Uterus (tissue), 4 donors: ENCODE data around the gene PIK3R3. TPM values are rescaled to one million over a fixed set of nuclear protein-coding genes. Genes with fewer than 3 reads are reported as not detected.

Experiments used
- DNase-seq, 2 donors: peaks; one replicate each; pipeline ENCODE4 v3.0.0-alpha.2; 2019 to 2020
- H3K27ac ChIP-seq, 2 donors: fragments of 200-600 bp; sonication (generic); 1 replicate in 1 of 2; 2 replicates in 1 of 2; pipeline ENCODE4 v1.5.1; 2016 to 2018
- H3K27me3 ChIP-seq, 2 donors: fragments of 200-600 bp; sonication (generic); one replicate each; pipeline ENCODE4 v1.5.1; 2018 to 2019; ENCODE audit warnings: control low read depth in 1 of 2
- H3K36me3 ChIP-seq, 2 donors: fragments of 200-600 bp; sonication (generic); one replicate each; pipeline ENCODE4 v1.5.1; 2019; ENCODE audit warnings: control low read depth in 1 of 2
- H3K4me1 ChIP-seq, 2 donors: fragments of 200-600 bp; sonication (generic); one replicate each; pipeline ENCODE4 v1.5.1; 2018 to 2019; ENCODE audit warnings: control low read depth in 1 of 2
- H3K4me3 ChIP-seq, 2 donors: fragments of 200-600 bp; sonication (generic); 1 replicate in 1 of 2; 2 replicates in 1 of 2; pipeline ENCODE4 v1.5.1; 2018 to 2019; ENCODE audit warnings: mild to moderate bottlenecking in 1 of 2
- H3K9me3 ChIP-seq, 2 donors: fragments of 200-600 bp; sonication (generic); one replicate each; pipeline ENCODE4 v1.5.1; 2019; ENCODE audit warnings: control low read depth in 1 of 2
- POLR2A ChIP-seq, 2 donors: fragments of 450-650 bp; IDR thresholded peaks; one replicate each; pipeline ENCODE4 v1.6.1; 2016; ENCODE audit warnings: antibody characterized with exemption in 2 of 2, mild to moderate bottlenecking in 1 of 2, moderate library complexity in 1 of 2
- intact Hi-C: fragments of 100-400 bp; cut with DNase I; formaldehyde crosslinking; loops from one replicate; pipeline ENCODE4 v1.15.1; 2023; ENCODE audit warnings: low total_unique reads
- total RNA-seq, 4 donors: library from RNA; depleted of rRNA in 3 of 4; stranded (reverse); fragments of >200 nt in 3 of 4; gene quantifications; one replicate each; pipeline versions ENCODE4 v1.1.0 to v1.2.4, GENCODE V29; 2014 to 2023
- TF ChIP-seq, protein P1 (sequence below), 4 experiments: fragments of 200-600 bp in 2 of 4; fragments of 450-650 bp in 2 of 4; sonication (generic) in 2 of 4; IDR thresholded peaks; one replicate each; pipeline ENCODE4 v1.5.1; 2016 to 2019; ENCODE audit warnings: antibody characterized with exemption in 4 of 4, mild to moderate bottlenecking in 2 of 4, moderate library complexity in 1 of 4
- donor health status: DM: yes; HTN: yes; CAD: no.

PIK3R3 gene
- total RNA-seq, 4 donors from 2014 or later: 23.5 to 83.7 (median 38.3) TPM

DNA sequence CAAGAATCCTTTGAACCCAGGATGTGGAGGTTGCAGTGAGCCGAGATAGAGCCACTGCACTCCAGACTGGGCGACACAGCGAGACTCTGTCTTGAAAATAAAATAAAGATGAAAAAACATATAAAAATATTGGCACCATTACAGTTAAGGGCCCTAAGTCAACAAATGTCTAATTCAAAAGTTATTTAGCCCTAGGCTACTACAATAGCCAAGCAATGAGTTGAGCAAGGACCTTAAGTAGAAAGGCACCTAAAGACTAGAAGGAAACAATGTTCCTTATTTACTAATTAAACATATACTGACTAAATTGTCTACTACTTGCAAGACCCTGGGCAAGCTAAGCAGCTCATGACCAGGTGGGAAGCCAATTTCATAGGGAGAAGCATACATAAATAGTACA lies 4.1 kb downstream of the PIK3R3 start:
- H3K4me1 ChIP-seq: no peaks in the 10 kb centered on the region
- DNase-seq: no peak
- no peak for TF ChIP-seq POLR2A (IDR thresholded peaks at IDR 0.05)
- TF ChIP-seq, protein P1, sequence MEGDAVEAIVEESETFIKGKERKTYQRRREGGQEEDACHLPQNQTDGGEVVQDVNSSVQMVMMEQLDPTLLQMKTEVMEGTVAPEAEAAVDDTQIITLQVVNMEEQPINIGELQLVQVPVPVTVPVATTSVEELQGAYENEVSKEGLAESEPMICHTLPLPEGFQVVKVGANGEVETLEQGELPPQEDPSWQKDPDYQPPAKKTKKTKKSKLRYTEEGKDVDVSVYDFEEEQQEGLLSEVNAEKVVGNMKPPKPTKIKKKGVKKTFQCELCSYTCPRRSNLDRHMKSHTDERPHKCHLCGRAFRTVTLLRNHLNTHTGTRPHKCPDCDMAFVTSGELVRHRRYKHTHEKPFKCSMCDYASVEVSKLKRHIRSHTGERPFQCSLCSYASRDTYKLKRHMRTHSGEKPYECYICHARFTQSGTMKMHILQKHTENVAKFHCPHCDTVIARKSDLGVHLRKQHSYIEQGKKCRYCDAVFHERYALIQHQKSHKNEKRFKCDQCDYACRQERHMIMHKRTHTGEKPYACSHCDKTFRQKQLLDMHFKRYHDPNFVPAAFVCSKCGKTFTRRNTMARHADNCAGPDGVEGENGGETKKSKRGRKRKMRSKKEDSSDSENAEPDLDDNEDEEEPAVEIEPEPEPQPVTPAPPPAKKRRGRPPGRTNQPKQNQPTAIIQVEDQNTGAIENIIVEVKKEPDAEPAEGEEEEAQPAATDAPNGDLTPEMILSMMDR (IDR thresholded peaks at IDR 0.05): no peak
- H3K9me3 ChIP-seq: no peaks in the 10 kb centered on the region
- intact Hi-C loops: no loop called here
- no peaks in the 10 kb centered on the region for H3K27me3 ChIP-seq
- H3K27ac ChIP-seq: no peak overlapping the region
- H3K36me3 ChIP-seq: no peaks in the 10 kb centered on the region
- H3K4me3 ChIP-seq: no peak overlapping the region

DNA sequence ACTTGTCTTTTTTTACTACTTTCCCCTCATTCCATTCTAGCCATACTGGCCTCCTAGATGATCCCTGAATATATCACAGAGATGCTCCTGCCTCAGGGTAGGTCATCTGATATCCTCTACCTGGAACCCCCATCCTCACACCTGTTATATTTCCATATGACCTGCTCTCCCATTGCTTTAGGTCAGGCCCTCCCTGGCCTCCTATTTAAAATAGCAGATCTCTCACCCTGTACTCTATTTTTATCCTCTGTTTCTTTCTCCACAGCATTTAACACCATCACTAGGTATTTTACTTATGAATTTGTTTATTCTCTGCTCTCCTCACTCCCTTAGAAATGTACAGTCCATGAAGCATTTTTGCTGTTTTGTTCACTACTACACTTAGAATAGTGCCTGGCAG lies 13.6 kb downstream of the PIK3R3 start:
- no peak overlapping the region for H3K4me3 ChIP-seq
- no peaks in the 10 kb centered on the region for H3K27me3 ChIP-seq
- no peak for DNase-seq

DNA sequence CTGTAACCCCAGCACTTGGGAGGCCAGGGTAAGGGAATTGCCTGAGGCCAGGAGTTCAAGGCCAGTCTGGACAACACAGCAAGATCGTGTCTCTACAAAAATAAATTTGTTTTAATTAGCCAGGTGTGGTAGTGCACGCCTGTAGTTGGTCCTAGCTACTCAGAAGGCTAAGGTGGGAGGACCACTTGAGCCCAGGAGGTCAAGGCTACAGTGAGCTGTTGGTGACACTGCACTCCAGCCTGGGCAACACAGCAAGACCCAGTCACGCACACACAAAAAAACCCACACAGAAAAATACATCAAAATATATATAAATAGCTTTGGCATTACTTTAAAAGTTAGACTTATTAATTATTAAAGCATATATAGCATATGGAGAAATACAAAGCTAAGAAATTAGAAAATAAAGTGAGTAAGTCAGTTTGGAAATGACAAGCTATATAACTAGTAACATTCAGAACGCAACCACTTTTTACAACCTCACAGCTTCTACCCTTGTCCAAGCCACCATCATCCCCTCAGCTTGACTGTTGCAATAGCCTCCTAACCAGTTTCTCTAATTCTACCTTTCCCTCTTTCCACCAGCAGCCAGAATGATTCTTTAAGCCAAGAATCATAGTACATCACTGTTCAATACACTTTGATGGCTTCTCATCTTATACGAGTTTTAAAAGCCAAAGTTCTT lies 14.5 kb downstream of the PIK3R3 start:
- H3K4me3 ChIP-seq: no peak overlapping the region
- intact Hi-C loops: no loop called here
- H3K36me3 ChIP-seq: no peaks in the 10 kb centered on the region
- no peak overlapping the region for H3K27ac ChIP-seq
- DNase-seq: no peak
- no peaks in the 10 kb centered on the region for H3K27me3 ChIP-seq
- no peaks in the 10 kb centered on the region for H3K9me3 ChIP-seq
- H3K4me1 ChIP-seq: no peaks in the 10 kb centered on the region
- TF ChIP-seq POLR2A (IDR thresholded peaks at IDR 0.05): no peak
- TF ChIP-seq, protein P1 (IDR thresholded peaks at IDR 0.05): no peak

More for the DNA sequence above, 13.6 kb downstream of the PIK3R3 start:
- H3K9me3 ChIP-seq: no peaks in the 10 kb centered on the region
- H3K4me1 ChIP-seq: no peaks in the 10 kb centered on the region
- TF ChIP-seq POLR2A (IDR thresholded peaks at IDR 0.05): no peak
- TF ChIP-seq, protein P1 (IDR thresholded peaks at IDR 0.05): no peak
- H3K36me3 ChIP-seq: no peaks in the 10 kb centered on the region
- intact Hi-C loops: no loop called here
- H3K27ac ChIP-seq: no peak overlapping the region

DNA sequence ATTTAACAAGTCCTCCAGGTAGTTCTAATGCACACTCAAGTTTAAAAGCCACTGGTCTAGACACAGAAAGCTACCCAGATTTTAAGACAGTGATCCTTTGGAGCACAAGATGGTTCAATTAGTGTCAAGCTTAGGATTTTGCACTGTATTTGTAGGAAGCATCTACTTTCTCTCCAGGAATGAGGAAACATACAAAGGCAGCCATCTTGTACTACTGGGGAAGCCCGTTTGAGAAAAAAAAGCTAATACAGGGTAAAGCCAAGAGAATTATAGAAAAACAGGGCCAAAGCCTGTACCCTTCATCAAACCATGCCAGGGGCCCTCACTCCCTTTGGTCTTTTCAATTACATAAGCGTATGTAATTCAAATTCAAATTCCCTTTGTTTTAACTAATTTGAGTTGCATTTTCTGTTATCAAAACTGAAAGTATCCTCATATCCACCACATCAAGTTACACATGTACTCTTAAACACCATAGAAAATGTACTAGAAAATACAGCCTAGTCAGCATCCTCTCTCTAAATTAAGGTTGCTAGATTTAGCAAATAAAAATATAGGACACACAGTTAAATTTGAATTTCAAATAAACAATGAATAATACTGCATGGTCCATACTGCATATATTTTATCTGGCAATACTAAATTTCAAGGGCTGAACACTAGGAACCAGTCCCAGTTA lies 17.4 kb downstream of the PIK3R3 start:
- no peaks in the 10 kb centered on the region for H3K27me3 ChIP-seq
- H3K27ac ChIP-seq: no peak overlapping the region
- H3K9me3 ChIP-seq: no peaks in the 10 kb centered on the region
- no peak for DNase-seq
- H3K36me3 ChIP-seq: no peaks in the 10 kb centered on the region
- intact Hi-C loops: no loop called here
- H3K4me1 ChIP-seq: no peaks in the 10 kb centered on the region
- TF ChIP-seq, protein P1 (IDR thresholded peaks at IDR 0.05): no peak
- TF ChIP-seq POLR2A (IDR thresholded peaks at IDR 0.05): no peak
- no peak overlapping the region for H3K4me3 ChIP-seq

DNA sequence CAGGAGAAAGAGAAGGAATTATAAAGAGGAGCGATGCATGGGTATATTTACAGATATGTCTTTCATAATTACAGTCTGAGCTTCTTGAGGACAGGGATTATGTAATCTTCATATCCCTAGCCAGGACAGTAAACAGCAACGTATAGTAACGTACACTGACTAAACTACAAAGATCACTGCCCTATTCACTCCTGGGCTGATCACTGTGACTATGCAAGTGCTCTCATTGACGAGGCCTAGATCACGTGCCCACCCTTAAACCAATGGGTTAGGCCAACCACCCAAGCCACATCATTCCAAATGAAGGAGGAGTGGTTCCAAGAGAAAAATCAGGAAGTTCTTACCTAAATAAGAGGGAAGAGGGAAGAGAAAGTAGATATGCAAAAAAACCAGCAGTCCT lies 18.5 kb downstream of the PIK3R3 start:
- no peak for TF ChIP-seq POLR2A (IDR thresholded peaks at IDR 0.05)
- TF ChIP-seq, protein P1 (IDR thresholded peaks at IDR 0.05): no peak
- Histone ChIP-seq H3K27ac (no peak overlapping the region), H3K4me1 (no peaks in the 10 kb centered on the region), H3K9me3 (no peaks in the 10 kb centered on the region), H3K27me3 (no peaks in the 10 kb centered on the region), H3K4me3 (no peak overlapping the region), H3K36me3 (no peaks in the 10 kb centered on the region)
- intact Hi-C loops: no loop called here
- no peak for DNase-seq
